Esophagus squamous epithelium (tissue), 4 donors: ENCODE data around the gene R3HDML.

Source experiments
- POLR2A ChIP-seq, 4 donors: fragments of 450-650 bp; IDR thresholded peaks; one replicate each; pipeline ENCODE4 v1.6.1; 2017; ENCODE audit warnings: antibody characterized with exemption in 4 of 4, mild to moderate bottlenecking in 4 of 4, moderate library complexity in 3 of 4
- TF ChIP-seq, protein P1 (sequence below), 6 experiments: fragments of 450-650 bp in 4 of 6; fragments of 200-600 bp in 2 of 6; sonication (generic) in 2 of 6; IDR thresholded peaks; one replicate each; pipeline ENCODE4 v1.5.1; 2016 to 2019; ENCODE audit warnings: antibody characterized with exemption in 6 of 6, mild to moderate bottlenecking in 4 of 6, moderate library complexity in 4 of 6

DNA sequence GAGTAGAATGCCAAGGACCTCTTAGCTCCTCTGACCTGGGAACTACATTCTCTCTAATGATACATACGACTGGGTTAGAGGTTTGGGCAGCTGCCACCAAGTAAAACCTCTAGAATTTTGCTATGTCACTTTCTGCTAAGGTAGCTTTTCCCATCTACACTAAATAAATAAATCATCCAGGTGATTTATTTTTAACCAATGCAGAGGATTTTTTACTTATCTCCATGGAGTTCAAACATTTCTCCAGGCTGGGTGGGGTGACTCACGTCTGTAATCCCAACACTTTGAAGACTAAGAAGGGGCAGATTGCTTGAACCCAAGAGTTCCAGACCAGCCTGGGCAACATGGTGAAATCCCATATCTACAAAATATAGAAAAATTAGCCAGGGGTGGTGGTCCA is 45.8 kb downstream of the R3HDML start:
- no peak for TF ChIP-seq POLR2A (IDR thresholded peaks at IDR 0.05)
- TF ChIP-seq, protein P1, sequence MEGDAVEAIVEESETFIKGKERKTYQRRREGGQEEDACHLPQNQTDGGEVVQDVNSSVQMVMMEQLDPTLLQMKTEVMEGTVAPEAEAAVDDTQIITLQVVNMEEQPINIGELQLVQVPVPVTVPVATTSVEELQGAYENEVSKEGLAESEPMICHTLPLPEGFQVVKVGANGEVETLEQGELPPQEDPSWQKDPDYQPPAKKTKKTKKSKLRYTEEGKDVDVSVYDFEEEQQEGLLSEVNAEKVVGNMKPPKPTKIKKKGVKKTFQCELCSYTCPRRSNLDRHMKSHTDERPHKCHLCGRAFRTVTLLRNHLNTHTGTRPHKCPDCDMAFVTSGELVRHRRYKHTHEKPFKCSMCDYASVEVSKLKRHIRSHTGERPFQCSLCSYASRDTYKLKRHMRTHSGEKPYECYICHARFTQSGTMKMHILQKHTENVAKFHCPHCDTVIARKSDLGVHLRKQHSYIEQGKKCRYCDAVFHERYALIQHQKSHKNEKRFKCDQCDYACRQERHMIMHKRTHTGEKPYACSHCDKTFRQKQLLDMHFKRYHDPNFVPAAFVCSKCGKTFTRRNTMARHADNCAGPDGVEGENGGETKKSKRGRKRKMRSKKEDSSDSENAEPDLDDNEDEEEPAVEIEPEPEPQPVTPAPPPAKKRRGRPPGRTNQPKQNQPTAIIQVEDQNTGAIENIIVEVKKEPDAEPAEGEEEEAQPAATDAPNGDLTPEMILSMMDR (IDR thresholded peaks at IDR 0.05), result no peak
